Measurements from ENCODE around the gene TEX2.

The TEX2 gene

GRCh38 chr17:64109400-64109799, 153.7 kb downstream of the TEX2 start:
- DNase-seq = no peak

DNA sequence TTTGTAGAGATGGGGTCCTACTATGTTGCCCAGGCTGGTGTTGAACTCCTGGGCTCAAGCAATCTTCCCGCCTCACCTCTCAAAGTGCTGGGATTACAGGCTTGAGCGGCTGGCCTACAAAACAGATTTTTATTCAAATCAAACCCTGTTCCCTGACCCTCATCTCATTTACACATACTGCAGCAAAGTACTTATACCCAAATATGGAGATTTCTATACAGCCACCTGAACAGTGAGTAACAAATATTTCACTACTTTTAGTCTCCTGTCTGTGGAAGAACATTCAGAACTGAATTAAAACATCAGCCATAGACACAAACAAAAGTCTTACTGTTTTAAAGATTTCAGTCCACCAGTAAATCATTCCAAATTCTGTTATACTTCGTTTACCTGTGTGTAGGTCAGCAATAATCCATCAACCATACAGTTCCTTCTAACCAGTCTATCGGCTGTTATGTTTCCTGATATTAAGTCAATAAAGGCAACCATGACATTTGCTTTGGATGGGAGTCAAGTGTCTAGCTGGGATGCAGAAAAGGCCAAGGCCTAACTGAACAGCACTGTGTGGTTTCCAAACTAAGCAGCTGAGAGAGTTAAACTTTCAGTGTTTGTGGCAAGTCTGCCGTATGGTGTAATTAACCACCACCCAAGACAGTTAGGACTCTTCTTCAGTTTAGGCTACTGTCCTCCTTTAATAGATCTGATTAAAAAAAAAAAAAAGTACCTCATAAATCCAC, 155.4 kb downstream of the TEX2 start:
- no peak for DNase-seq

- no peak for DNase-seq
Measured at GRCh38 chr17:64106918-64107317, 156.1 kb downstream of the TEX2 start.

DNA sequence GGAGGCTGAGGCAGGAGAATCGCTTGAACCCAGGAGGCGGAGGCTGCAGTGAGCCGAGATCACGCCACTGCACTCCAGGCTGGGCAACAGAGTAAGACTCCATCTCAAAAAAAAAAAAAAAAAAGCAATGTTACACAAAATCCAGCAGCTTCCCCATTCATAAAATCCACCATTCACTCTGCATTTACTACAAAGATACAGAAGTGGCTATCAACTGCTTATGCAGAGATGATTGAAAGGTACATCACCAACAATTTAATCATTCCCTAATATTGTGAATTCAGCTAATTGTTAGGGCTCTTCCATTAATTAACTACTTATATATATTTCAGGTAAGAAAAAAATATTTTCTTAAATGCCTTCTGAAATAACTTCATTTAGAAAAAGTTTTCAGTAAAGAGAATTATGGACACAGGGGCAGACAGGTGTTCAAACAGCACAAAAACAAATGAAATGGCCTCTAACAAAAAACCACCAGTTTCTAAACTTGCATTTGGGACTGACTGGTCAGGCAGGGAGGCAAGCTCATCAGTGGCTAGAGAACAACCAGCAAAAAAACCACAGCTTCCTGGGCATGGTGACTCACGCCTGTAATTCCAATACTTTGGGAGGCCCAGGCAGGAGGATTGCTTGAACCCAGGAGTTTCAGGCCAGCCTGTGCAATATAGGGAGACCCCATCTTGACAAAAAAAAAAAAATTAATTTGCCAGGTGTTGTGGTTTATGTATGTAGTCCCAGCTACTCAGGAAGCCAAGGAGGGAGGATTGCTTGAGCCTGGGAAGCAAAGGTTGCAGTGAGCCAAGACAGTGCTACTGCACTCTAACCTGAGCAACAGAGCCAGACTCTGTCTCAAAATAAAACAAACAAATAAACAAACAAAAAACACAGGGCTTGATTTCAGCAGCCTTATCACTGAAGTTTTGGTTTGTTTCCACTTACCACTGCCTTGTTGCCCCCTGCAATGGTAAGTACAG, 159.4 kb downstream of the TEX2 start:
- DNase-seq = no peak

- no peak for DNase-seq
Measured at GRCh38 chr17:64102627-64103390, 160.3 kb downstream of the TEX2 start.

DNA sequence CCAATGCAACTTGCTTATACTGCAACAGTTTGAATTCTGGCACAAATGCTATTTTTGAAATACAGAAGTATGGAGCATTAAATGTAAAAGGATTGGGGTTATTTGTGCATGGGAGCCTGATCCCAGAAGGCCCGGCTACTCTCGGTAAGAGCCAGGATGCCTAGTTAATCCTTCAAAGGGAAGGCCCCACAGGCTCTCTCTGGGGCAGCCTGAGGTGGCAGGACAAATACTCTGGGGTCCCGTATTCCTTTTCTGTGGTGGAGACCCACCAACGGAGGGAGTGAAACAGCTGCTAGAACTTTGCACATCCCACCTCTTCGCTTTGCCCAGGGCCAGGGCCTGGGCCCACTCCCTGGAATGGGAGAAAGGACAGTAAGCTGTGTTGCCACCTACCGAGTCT, 163.5 kb downstream of the TEX2 start:
- DNase-seq = no peak
